NCI-H2029 (cell line): ENCODE measurements around the gene OLA1.

Source experiments
- DNase-seq: peaks from one replicate; lab custom pipeline; 2025; lab: John Stamatoyannopoulos, UW

OLA1 gene

DNA sequence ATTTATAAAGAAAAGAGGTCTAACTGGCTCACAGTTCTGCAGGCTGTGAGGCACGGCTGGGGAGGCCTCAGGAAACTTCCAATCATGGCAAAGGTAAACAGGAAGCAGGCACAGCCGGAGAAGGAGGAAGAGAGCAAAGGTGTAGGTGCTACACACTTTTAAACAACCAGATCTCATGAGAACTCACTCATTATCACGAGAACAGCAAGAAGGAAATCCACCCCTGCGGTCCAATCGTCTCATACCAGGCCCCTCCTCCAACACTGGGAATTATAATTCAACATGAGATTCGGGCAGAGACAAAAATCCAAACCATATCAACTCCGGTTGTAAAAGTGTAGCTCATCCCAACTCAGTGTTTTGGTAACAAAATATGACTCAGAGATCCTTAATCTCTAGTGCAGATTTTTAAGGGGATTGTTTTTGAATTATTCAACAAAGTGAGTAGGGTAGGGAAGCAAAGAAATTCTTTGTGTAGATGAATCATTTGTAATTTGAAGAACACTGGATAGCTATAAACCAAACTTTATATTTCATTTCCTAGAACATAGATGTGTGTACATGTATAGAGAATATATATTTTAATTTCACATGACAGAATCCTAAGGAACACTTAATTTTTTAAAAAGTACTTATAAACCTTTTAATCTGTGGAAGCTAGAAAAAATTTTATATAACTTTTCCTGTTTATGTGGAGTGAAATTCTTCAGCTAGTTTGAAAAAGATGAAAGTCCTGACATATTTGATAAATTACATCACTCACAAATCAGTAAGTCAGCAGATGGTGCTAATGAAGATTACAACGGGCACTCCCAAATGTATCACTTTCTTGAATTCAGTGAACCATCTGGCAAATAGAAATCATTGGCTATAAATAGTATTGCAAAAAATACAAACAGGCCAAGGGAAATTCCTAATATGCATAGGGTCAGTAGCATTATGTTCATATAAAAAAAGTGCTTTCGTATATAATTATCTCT lies 130.1 kb downstream of the OLA1 start:
- DNase-seq, result no peak

DNA sequence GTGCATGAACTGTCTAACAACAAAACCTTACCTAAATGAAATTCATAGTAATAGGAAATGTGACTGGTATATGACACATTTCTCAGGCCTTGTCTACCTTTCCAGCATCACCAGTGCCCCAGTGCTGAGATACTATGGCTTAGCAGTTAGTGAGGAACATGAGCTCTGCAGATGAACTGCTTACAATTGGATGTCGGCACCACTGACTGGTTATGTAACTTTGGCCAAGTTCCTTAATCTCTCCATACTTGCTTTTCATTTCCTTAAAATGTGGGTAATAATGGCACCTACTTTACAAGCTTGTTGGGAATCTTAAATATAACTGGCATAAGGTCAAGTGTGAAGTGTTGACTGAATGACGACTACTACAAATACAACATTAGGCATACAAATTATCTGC lies 136.3 kb downstream of the OLA1 start:
- no peak for DNase-seq

DNA sequence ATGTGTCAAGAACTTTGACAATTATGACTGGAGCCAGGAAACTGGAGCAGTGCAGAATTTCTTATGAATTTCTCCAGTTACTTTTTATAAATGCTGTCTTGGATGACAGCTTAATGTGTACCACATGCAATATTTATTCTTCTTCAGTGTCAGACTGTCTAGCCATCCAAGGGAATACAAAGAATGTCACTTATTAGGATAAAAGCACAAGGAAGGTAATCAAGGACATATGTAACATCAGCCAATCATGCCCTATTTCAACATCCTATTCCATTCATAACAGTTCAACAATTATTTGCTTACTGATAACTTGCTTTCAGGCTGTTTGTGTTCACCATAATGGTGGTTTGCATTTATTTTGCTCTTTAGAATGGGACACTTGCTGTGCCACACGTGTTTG lies 139.8 kb downstream of the OLA1 start:
- DNase-seq, result no peak

DNA sequence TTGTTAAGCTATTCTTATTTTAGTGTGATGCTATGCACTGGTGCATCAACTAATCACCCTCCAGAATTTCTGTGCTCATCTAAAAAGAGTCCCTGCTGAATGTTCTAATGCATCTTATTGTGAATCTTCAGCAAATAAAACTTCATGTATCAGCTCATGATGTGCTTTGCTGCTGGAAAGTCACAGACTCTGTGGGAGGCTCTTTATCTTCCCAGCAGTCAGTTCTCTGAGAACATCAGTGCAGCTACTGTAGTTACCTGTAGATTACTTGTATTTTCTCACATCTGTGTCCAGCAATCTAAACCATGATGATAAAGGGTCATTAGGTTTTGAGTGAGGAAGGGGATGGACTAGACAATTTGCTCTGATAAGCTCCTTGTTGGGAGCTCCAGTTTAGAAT lies 141.6 kb downstream of the OLA1 start:
- no peak for DNase-seq

DNA sequence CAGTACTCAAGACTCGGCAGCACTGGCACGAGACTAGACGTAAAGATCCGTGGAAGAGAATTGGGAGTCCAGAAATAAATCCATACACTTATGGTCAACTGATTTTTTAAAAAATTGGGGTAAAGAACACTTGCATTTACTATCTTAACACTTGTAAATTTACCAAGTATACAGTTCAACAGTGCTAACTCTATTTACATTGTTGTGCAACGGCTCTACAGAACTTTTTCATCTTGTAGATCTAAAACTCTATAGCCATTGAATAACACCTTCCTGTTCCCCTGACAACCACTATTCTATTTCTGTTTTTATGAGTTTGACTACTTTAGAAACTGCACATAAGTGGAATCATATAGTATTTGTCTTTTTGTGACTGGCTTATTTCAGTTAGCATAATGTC lies 153.8 kb downstream of the OLA1 start:
- DNase-seq, result no peak

DNA sequence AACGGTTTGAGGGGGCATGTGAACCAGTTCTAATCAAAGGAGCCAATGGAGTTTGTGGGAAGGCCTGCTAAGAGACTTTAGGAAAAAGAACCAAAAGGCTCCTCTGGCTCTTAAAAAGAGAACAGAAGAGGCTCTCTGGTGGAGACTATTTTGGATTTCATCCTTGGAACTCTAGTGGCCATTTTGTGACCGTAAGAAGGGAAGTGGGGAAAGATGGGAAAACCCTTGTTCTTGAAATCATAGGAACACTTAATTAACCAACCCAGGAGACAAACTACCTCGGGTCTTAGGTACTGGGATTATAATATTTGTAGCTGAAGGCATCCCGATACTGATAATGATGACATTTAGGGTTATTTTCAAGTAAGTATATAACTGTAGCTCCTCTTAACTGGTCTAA lies 157.9 kb downstream of the OLA1 start:
- no peak for DNase-seq

DNA sequence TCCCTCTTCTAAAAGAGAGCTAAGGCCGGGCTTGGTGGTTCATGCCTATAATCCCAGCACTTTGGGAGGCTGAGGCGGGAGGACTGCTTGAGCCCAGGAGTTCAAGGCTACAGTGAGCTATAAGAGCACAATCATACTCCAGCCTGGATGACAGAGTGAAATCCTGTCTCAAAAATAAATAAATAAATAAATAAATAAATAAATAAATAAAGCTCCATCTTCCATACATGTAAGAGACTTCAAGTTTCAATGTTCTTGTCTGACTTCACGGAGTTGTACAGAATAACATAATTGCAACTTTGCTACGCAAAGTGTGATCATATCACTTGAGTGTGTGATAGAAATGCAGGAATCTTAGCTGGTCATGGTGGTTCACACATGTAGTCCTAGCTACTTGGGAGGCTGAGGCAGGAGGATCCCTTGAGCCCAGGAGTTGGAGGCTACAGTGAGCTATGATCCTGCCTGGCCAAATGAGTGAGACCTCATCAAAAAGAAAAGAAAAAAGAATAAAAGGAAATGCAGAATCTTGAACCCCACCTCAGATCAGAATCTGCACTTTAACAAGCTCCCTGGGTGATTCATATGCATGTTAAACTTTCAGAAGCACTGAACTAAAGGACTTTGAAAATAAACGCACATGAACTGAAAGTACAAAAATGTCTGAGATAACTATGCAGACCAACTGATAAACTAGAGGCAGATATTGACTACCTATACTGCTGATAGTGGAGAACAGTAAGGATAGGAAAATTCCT lies 159.4 kb downstream of the OLA1 start:
- no peak for DNase-seq

DNA sequence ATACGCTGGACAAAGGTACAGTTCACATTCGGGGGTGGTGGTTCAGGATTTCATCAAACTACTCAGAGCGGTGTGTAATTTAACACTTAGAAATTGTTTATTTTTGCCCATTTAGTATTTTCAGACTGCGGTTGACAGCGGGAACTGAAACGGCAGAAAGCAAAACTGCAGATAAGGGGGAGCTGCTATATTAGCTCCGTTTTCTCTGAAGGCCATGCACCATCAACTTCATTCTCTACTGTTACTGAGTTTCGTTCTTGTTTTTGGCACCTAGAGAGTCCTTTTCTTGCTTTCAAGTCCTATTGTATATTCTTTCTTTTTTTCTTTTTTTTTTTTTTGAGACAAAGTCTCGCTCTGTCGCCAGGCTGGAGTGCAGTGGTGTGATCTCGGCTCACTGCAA lies 161.6 kb downstream of the OLA1 start:
- no peak for DNase-seq

DNA sequence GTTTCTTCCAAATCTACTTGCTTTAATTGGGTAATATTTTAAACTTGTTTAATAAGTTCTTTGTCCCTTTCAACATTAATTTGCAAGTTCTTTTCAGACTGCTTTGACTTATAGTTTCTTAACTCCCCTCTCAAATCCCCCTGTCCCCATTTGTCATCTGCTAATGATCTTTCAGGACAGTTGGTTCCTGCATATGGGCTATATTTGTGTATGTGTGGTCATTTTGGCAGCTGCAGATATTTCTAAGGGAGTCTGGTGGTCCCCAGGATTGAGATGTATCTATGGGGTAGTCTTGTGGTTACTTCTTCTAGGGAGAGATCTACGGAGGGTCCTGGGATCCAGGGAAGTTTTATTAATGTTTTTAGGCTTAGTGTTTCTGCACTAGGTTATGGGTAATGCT lies 162.6 kb downstream of the OLA1 start:
- no peak for DNase-seq

DNA sequence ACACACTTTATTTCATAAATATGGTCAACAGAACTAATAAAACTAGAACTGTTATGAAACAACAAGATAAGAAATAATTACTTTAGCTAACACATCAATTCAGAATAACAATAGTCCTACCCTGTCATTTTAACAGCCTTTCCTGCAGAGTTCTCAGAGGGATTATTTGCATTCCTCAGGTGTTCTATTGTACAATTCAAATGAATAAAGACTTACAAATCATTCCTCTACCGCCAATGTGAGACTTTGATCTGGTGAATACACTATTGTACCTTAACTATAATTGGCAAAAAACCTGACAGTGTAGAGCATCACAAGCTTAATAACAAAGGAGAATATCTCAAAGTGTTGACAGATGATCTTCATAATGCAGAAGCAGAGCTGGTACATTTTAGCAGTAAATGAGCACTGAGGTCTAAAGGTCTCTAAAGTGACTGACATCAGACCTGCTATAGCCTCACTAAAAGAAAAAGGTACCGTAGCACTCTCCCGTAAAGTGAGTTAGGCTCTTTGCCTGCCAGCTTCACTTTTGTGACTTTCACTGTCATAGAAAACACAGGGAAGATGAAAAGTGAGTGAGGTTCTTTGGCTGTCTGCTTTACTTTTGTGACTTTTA lies 164.4 kb downstream of the OLA1 start:
- no peak for DNase-seq

DNA sequence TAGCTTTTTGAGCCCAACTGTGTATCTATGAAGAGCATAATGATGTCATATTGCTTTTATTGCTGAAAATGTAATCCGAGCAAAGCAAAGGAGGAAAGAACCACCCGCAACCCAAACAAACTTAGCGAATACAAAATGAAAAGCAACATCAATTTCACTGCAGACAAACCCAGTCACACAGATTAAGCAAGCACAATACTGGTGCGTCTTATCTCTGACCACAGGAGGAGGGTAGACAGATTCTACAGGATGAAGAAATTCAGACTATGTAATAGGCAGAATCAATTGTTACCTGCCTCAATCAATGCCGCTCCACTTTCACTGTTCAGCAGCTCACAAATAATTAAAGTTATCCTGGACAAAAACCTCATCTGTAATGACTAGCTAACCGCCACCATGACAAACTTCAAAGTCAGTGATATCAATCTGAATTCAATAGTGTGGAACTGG lies 167.6 kb downstream of the OLA1 start:
- no peak for DNase-seq

DNA sequence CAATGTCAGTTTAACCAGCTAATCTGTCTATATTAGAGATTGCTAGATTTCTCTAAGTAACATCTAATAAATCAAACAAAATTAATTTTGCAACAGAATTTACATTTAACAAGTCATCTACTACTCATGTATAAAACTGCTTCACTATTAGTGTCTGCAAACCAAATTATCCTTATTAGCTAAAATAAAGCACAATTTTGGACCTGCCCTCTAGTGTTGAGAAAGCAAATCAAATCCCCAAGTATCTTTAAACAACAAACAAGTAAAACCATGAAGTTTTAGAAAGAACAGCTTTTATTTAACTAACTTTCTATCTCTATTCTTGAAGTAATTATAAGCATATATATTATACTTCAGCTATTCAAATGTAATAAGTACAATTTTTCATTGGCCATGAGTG lies 170.1 kb downstream of the OLA1 start:
- DNase-seq, result no peak

DNA sequence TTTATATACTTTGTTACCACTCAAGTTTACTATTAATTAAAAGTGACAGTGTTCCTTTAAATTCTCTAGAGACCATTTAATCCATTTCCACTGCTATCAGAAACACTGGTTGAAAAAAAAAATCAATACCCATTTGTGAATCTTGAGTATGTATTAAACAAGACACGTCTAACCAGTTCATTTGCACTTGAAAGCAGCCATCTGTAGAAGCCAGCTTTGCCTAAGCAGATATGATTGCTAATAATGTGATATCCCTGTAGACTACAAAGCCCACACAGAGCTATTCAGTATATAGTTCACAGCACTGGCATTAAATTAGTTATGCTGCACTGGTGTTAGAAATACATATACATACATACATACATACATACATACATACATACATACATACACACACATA lies 171.4 kb downstream of the OLA1 start:
- DNase-seq, result no peak

DNA sequence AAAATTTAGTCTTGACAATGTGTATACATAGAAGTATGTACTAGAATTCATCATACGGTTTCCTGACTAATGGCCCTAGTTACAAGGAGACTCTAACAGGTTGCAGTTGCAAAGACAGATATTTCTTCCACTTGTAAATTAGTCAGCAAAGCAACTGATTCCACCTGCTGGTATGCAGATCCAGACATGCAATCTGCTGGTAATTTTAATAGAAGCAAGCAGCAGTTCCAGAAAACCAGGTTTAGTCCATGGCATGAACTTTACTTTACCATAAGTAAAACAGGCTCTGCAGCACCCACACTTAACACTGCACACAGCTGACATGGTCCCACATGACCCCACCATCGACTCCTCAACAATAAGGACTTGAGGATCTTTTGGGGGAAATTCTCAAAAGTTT lies 172.3 kb downstream of the OLA1 start:
- DNase-seq, result no peak

DNA sequence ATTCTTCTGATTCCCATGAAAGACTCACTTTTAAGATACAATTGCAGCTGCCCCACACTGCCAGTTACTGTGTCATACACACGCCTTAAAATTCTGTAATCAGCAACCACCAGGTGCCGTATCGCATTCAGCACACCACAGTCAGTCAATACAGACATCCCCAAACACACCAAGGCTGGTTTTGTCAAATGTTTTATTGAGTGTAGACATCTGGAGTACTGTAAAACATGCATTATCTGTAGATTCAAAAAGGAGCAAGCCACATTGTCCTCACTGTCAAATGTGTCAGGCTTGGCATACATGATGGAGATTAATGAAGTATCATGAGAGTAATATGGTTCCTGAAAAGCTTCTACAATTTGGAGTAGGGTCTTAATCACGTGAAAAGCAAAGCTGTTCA lies 173.5 kb downstream of the OLA1 start:
- DNase-seq, result no peak

DNA sequence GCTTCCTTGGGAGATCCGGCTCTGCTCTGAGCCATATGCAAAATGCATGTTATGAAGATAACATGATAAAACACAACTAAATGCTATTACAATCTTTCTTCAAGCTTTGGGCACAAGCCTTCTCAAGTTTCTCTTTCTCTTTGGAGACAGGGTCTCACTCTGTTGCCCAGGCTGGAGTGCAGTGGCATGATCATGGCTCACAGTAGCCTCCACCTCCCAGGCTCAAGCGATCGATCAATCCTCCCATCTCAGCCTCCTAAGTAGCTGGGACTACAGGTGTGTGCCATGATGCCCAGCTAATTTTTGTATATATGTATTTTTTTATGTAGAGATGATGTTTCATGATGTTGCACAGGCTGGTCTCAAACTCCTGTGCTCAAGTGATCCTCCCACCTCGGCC lies 175.5 kb downstream of the OLA1 start:
- DNase-seq, result no peak

DNA sequence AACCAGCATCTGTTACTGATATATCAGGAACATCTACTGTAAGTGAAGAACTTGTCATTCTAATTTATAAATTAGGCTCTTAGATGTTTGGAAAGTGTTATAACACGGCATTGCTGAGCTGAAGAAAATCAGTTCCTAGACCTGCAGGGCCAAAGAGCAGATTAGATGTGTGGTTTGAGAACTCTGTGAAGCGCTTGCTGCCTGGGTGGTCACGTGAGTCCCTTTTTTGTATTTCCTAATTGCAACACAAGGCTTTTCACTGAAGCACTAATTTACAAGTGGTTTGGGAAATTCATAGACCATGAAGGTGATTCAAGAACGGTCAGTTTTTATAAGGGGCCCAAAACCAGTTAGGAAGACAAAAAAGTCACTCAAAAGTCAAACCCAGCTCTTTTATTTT lies 176.3 kb downstream of the OLA1 start:
- DNase-seq, result no peak

DNA sequence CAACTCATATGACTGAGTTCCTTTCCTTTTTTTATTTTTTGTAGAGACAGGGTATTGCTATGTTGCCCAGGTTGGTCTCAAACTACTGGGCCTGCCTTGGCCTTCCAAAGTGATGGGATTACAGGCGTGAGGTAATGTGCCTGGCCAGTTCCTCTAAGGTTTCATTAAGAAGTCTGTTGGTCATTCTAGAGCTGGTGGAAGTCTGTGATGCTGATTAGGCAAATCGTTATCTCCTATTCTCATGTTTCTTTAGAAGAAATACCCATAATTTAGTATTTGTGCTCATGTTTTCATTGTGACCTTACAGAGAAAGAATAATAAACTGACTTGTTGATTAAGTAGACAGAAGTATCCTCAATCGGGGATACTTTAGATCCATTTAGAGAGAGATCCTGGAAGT lies 177.0 kb downstream of the OLA1 start:
- DNase-seq, result no peak

DNA sequence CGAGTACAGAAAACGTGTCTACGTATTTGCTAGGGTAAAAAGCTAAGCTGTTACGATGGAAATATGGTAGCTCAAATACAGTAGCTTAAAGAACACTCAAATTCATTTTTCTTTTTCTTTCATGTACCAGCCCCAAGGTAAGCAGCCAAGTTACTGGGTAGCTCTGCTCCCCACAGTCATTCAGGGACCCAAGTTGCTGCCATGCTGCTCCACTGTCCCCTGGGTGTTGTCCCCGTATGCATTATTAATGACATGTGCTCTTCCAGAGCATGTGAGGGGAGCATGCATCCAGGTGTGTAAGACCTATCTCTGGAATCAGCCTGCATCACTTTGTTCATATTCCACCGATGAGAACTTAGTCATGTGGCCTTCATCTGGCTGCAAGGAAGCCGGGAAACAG lies 178.1 kb downstream of the OLA1 start:
- DNase-seq, result no peak

DNA sequence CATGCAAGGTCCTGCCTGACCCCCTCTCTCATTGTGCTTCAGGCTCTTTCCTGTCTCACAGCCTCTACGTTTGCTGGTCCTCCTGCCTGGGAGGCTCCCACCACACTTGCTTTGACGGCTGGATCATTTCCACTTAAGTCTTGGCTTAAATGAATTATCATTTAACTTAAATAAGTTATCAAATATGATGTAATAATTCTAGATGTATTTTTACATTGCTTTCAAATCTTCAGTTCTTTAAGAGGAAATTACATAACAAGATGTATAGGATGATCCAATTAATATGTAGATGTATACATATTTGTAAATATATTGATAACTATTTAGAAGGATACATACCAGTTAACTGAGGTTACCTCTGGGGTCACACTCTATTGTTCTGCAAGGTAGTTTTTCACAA lies 180.5 kb downstream of the OLA1 start:
- no peak for DNase-seq

DNA sequence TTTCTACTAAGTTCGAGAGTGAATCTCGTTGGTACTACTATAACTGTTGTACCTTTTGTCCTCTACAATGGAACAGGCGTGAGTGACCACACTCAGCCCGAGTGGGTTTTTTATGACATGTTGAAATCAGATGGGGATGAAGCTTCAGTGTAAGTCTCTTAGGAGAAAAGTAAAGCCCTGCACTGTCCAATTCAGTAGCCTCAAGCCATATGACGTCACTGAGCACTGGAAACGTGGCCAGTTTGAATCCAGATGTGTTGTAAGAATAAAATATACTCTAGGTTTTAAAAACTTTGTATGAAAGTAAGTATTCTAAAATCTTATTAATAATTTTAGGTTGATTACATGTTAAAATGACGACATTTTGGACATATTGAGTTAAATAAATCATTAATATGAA lies 181.5 kb downstream of the OLA1 start:
- DNase-seq, result no peak

DNA sequence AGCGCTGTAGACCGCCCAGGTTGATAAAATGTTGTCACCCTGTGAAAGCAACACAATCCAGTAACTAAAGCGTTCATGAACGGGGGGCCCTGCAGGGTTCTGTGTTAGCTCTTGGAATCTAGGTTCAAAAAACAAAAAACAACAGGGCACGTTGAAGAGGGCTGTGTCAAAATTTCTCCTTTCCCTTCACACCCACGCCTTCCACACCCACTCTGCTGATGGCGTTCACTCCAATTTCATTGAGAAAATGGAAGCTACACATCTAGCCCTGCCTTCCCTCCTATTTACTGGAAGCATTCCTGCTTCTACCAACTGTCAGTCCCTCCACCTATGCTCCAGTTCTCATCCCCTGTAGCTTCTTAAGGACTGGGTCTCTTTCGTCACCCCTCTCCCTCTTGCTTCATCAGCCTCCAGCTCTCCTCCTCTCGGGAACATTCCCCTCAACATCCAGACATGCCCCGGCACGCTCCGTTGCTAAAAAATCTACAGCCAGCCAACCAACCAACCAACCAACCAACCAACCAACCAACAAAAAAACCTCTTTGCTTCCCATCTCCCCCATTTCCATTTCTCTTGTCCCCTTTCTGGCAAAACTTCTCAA lies 184.7 kb downstream of the OLA1 start:
- DNase-seq, result no peak
